Cardiac fibroblast (primary cell): Measurements from ENCODE around the gene CHST14.
A peak's percentile ranks its signal among the peaks of the same experiment; 100 is the strongest.

Source experiments
- DNase-seq, 2 donors: peaks; one replicate each; pipeline versions ENCODE4 v3.0.0 to v3.0.0-alpha.2; 2010; ENCODE audit warnings: low read depth in 2 of 2
- H3K4me3 ChIP-seq, 2 donors: replicated peaks in 1 of 2; 1 replicate in 1 of 2; 2 replicates in 1 of 2; pipeline ENCODE4 v1.5.1; 2011; ENCODE audit warnings: low read depth in 2 of 2, low read length in 2 of 2, mild to moderate bottlenecking in 2 of 2, moderate library complexity in 1 of 2
- TF ChIP-seq, protein P1 (sequence below): IDR thresholded peaks from one replicate; pipeline ENCODE4 v1.5.1; 2011; ENCODE audit warnings: low read depth, mild to moderate bottlenecking, low read length, inconsistent platforms

Gene CHST14

DNA sequence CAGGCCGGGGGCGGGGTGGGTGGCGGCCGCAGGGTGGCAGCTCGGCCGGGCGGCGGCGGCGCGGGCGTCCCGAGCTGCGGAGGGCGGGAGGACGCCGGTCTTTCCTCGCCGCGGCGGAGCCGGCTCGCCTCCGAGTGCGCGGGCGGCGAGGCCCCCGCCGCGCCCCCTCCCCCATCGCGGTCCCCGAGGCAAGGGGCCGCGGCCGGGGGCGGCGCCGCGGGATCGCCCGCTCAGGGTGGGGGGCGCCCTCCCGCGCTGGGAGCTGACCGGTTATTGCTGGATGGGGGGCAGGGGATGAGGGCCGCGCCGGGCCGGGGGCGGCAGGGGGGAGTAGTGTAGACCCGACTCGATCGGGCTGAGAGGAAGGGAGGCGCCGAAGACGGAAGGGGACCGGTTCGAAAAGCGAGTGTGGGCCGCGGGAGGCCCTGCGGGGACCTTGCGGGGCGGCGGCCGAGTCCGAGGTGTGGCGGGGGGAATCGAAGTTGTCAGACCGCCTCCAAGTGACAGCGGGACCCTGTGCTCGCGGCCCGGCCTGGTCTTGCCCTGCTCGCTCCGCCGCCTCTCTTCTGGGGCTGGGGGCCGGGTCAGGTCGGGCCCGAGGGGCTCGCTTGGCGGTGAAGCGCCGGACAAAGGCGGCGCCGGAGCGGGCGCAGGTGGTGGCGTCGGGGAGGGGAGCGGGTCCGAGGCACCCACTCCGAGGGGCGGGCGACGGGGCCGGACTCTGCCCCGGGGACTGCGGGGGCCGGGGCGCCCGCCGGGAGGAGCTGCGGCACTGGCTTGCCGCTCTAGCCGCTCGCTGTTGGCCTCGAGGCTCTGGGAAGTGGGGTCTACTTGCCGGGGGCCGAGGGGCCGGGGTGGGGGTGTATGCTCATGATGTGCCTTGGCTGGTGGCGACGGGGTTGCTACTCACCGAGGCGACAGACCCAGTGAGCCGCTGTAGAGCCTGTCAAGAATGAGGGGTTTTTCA lies 28.9 kb upstream of the CHST14 start:
- H3K4me3 ChIP-seq = peak overlapping the region; percentile 70 to 75
- TF ChIP-seq, protein P1, sequence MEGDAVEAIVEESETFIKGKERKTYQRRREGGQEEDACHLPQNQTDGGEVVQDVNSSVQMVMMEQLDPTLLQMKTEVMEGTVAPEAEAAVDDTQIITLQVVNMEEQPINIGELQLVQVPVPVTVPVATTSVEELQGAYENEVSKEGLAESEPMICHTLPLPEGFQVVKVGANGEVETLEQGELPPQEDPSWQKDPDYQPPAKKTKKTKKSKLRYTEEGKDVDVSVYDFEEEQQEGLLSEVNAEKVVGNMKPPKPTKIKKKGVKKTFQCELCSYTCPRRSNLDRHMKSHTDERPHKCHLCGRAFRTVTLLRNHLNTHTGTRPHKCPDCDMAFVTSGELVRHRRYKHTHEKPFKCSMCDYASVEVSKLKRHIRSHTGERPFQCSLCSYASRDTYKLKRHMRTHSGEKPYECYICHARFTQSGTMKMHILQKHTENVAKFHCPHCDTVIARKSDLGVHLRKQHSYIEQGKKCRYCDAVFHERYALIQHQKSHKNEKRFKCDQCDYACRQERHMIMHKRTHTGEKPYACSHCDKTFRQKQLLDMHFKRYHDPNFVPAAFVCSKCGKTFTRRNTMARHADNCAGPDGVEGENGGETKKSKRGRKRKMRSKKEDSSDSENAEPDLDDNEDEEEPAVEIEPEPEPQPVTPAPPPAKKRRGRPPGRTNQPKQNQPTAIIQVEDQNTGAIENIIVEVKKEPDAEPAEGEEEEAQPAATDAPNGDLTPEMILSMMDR = no peak
- no peak for DNase-seq

DNA sequence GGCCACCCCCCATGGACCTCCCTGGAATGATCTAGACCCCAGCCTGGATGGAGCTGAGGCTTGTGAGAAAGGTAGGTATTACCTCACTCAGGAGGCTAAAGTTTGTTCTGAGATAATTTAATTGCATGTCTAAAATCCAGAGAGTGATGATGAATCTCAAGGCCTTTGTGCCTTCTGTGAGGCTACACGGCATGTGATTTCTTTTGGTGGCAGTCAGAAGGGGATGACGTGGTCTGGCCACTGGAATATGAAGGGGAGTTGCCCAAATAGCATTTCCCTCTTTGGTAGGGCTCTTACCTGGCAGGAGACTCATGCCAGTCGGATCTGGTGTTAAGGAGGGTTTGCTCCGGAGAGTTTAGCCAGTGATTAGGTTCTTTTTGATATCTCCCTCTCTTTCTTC lies 27.5 kb upstream of the CHST14 start:
- no peak for DNase-seq
- H3K4me3 ChIP-seq = no peak overlapping the region
- TF ChIP-seq, protein P1 = no peak

DNA sequence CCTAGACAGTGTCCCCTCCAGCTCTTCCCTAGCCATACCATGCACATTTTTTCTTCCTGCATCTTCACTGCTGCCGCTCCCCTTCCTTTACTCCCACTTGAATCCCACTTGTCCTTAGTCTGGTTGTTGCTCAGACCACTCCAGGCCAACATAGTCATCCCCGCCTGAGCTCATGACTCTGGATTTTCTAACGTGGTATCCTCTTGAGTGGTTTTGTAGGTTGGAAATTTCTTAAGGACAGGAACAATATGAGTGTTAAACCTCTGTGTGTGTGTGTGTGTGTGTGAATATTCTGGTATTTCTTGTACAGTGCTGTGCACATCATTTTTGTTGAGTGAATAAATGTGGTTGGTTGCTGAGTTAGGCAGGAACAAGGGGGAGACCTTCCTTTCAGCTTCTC lies 26.9 kb upstream of the CHST14 start:
- H3K4me3 ChIP-seq = no peak overlapping the region
- TF ChIP-seq, protein P1 = no peak
- DNase-seq = no peak

DNA sequence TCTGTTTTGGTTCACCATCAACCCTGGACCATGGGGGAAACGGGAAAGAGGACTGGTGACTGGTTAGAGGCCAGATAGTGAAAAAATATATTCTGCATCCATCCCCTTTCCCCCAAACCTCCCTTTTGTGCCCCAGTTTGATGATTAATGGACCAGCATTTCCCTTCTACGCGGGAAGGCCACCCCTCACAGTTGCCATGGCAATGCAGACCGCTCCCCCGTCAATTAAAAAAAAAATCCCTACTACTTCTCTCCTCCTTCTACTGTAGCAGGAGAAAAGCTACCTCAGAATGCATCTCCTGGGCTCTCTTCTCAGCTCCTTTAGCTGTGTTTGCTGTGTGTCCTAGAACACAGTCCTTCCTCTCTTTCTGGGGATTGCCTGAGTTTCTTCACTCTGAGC lies 26.0 kb upstream of the CHST14 start:
- no peak for DNase-seq
- TF ChIP-seq, protein P1 = no peak
- H3K4me3 ChIP-seq = no peak overlapping the region

DNA sequence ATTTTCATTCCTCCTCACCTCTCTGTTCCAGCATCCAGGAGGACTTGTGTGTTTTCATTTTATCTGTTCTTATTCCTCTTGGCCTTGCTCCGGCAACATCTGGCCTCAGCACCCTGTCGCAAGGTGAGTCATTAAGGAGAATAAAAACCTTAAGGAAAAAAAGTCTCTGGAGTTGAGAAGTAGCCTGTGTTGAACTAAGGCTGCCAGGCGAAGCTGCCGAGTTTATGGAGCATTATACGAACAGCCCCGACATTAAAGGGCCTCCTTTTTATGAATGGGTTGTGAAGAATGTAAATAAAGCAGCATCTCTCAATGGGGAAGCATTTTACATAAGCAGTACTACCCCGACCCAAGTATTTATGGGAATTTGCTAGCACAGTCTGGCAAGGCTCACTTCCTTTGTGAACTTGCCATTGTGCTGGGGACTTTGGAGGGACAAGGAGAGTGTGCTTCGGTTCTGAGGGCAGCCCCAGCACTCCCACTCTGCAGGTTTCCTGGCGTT lies 25.3 kb upstream of the CHST14 start:
- TF ChIP-seq, protein P1 = no peak
- DNase-seq = peak; percentile 26 to 61
- no peak overlapping the region for H3K4me3 ChIP-seq

DNA sequence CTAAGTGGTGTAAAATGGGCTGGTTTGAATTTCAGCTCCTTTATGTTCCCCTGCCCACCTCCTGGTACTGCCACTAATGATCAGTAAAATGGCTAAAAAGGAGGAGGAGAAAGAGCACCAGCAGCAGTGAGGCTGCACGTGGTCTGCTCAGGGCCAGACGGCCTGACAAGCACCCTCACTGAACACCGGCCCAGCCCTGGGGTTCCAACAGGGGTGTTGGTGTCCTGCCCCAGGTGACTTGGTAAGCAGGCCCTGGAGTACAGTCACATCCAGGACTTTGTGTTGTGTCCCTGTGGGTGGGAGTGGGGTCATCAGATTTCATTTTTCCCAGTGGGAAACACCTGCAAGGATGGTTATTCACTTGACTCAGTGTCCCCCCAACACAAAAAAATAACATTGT lies 24.6 kb upstream of the CHST14 start:
- DNase-seq = no peak
- TF ChIP-seq, protein P1 = no peak
- no peak overlapping the region for H3K4me3 ChIP-seq
